ENCODE measurements around the gene CBY3.
"Not testable (repeated sequence)": the region's sequence is repeated elsewhere in the genome, so short reads cannot be mapped to it uniquely, and the experiment has no call there.

The CBY3 gene

GRCh38 chr5:179694561-179694960, 13.7 kb upstream of the CBY3 start:
- Histone ChIP-seq H3K9ac (ENCODE audit: low read length) (no peak overlapping the region), H3K4me3 (ENCODE audit: low read length) (no peak overlapping the region), H3K36me3 (replicated peaks; ENCODE audit: low read depth, low read length) (no peaks in the 10 kb centered on the region), H2AFZ (ENCODE audit: low read depth, low read length) (no peak overlapping the region), H3K4me1 (ENCODE audit: low read length) (peaks cover 6% of the 10 kb centered on the region), H3K27ac (ENCODE audit: low read length) (no peak overlapping the region), H3K4me2 (ENCODE audit: low read length) (no peak overlapping the region), H3K9me3 (ENCODE audit: insufficient read depth, low read length) (no peaks in the 10 kb centered on the region), H3K27me3 (ENCODE audit: low read depth, low read length) (no peaks in the 10 kb centered on the region), H3K79me2 (ENCODE audit: low read length) (peaks cover 20% of the 10 kb centered on the region), H4K20me1 (ENCODE audit: insufficient read depth, low read length) (no peaks in the 10 kb centered on the region)
- TF ChIP-seq EZH2phosphoT487 (IDR thresholded peaks at IDR 0.05; ENCODE audit: low read depth) (no peak), CTCF (IDR thresholded peaks at IDR 0.05; ENCODE audit: low read depth, low read length) (no peak)

- not testable (repeated sequence) for H3K4me2 ChIP-seq (ENCODE audit: low read length); H2AFZ ChIP-seq (ENCODE audit: low read depth, low read length); H3K9me3 ChIP-seq (ENCODE audit: insufficient read depth, low read length); H3K36me3 ChIP-seq (replicated peaks; ENCODE audit: low read depth, low read length); H3K9ac ChIP-seq (ENCODE audit: low read length); H3K27ac ChIP-seq (ENCODE audit: low read length); H3K79me2 ChIP-seq (ENCODE audit: low read length); H3K4me1 ChIP-seq (ENCODE audit: low read length); H3K27me3 ChIP-seq (ENCODE audit: low read depth, low read length); H4K20me1 ChIP-seq (ENCODE audit: insufficient read depth, low read length); H3K4me3 ChIP-seq (ENCODE audit: low read length)
Measured at GRCh38 chr5:179689212-179689611, 8.4 kb upstream of the CBY3 start.

- H3K9ac ChIP-seq (ENCODE audit: low read length), result no peak overlapping the region
Measured at GRCh38 chr5:179680014-179680779, 637 bp downstream of the CBY3 start.

GRCh38 chr5:179679014-179679674, 1.7 kb downstream of the CBY3 start:
- Histone ChIP-seq H3K4me1 (ENCODE audit: low read length) (peaks cover 13% of the 10 kb centered on the region), H3K27ac (ENCODE audit: low read length) (no peak overlapping the region), H3K36me3 (replicated peaks; ENCODE audit: low read depth, low read length) (peaks cover 6% of the 10 kb centered on the region), H3K9me3 (ENCODE audit: insufficient read depth, low read length) (no peaks in the 10 kb centered on the region), H3K4me3 (ENCODE audit: low read length) (peak overlapping the region; percentile 97), H3K27me3 (ENCODE audit: low read depth, low read length) (no peaks in the 10 kb centered on the region), H2AFZ (ENCODE audit: low read depth, low read length) (no peak overlapping the region; the same call in 1 of the 2 replicates), H4K20me1 (ENCODE audit: insufficient read depth, low read length) (no peaks in the 10 kb centered on the region), H3K79me2 (ENCODE audit: low read length) (peaks cover 27% of the 10 kb centered on the region), H3K9ac (ENCODE audit: low read length) (peak overlapping the region; percentile 99; the same call in 1 of the 2 replicates), H3K4me2 (ENCODE audit: low read length) (peak overlapping the region; percentile 86)
- TF ChIP-seq EZH2phosphoT487 (IDR thresholded peaks at IDR 0.05; ENCODE audit: low read depth) (no peak), CTCF (IDR thresholded peaks at IDR 0.05; ENCODE audit: low read depth, low read length) (no peak)

More at GRCh38 chr5:179680014-179680779, 637 bp downstream of the CBY3 start:
- Histone ChIP-seq H3K79me2 (ENCODE audit: low read length) (peaks cover 27% of the 10 kb centered on the region), H3K27me3 (ENCODE audit: low read depth, low read length) (no peaks in the 10 kb centered on the region), H3K4me2 (ENCODE audit: low read length) (no peak overlapping the region), H2AFZ (ENCODE audit: low read depth, low read length) (no peak overlapping the region), H3K9me3 (ENCODE audit: insufficient read depth, low read length) (no peaks in the 10 kb centered on the region), H3K36me3 (replicated peaks; ENCODE audit: low read depth, low read length) (peaks cover 3% of the 10 kb centered on the region), H3K27ac (ENCODE audit: low read length) (no peak overlapping the region), H3K4me1 (ENCODE audit: low read length) (peaks cover 13% of the 10 kb centered on the region), H3K4me3 (ENCODE audit: low read length) (no peak overlapping the region), H4K20me1 (ENCODE audit: insufficient read depth, low read length) (no peaks in the 10 kb centered on the region)
- TF ChIP-seq CTCF (IDR thresholded peaks at IDR 0.05; ENCODE audit: low read depth, low read length) (no peak), EZH2phosphoT487 (IDR thresholded peaks at IDR 0.05; ENCODE audit: low read depth) (no peak)
